SK-N-SH (cell line): ENCODE results near the gene HNRNPC. TPM values are rescaled to one million over a fixed set of nuclear protein-coding genes. Genes with fewer than 3 reads are reported as not detected.

ENCODE experiments used
- CTCF ChIA-PET: fragments of 300-600, 350-600 bp; formaldehyde crosslinking; extraction: SDS; loops from one replicate; lab custom pipeline; 2021; lab: Yijun Ruan, JAX
- POLR2A ChIA-PET: fragments of 350-600 bp; sonication (Branson Sonifier 250); formaldehyde crosslinking; extraction: SDS; loops from one replicate; lab custom pipeline; 2020; ENCODE audit warnings: antibody characterized with exemption, inconsistent platforms; lab: Yijun Ruan, JAX
- DNase-seq: peaks from one replicate; pipeline ENCODE4 v3.0.0; 2012
- H2AFZ ChIP-seq: fragments of 200-600 bp; sonication (generic); 2 replicates; pipeline ENCODE4 v1.8.1; 2016; ENCODE audit warnings: antibody characterized with exemption, mild to moderate bottlenecking, low read depth
- H3F3A ChIP-seq: fragments of 200-600 bp; sonication (generic); replicated peaks from 2 replicates; pipeline ENCODE3; 2016; ENCODE audit warnings: antibody characterized with exemption, mild to moderate bottlenecking; ENCODE audit not compliant: insufficient read depth
- H3K27ac ChIP-seq, 2 experiments: fragments of 200-500 bp in 1 of 2; fragments of 200-600 bp in 1 of 2; sonication (Bioruptor generic) in 1 of 2; sonication (generic), shearing (Covaris generic) in 1 of 2; 2 replicates each; pipeline versions ENCODE4 v1.5.1 to v1.6.1; 2014 to 2016; ENCODE audit warnings: low read depth in 2 of 2, inconsistent platforms in 1 of 2, low read length in 1 of 2, mild to moderate bottlenecking in 1 of 2, mixed read lengths in 1 of 2
- H3K27me3 ChIP-seq: fragments of 200-600 bp; sonication (generic), shearing (Covaris generic); 2 replicates; pipeline ENCODE4 v1.6.1; 2016; ENCODE audit warnings: mixed run types; ENCODE audit not compliant: insufficient read depth
- H3K36me3 ChIP-seq, 2 experiments: fragments of 200-500 bp in 1 of 2; fragments of 200-600 bp in 1 of 2; sonication (Bioruptor generic) in 1 of 2; sonication (generic) in 1 of 2; replicated peaks in 1 of 2; 2 replicates each; pipeline versions ENCODE3 to v1.5.1; 2014 to 2016; ENCODE audit warnings: low read length in 1 of 2, mild to moderate bottlenecking in 1 of 2; ENCODE audit not compliant: insufficient read depth in 2 of 2, control insufficient read depth in 1 of 2
- H3K4me1 ChIP-seq, 2 experiments: fragments of 200-500 bp in 1 of 2; fragments of 200-600 bp in 1 of 2; sonication (Bioruptor generic) in 1 of 2; sonication (generic), shearing (Covaris generic) in 1 of 2; 2 replicates each; pipeline versions ENCODE4 v1.5.1 to v1.6.1; 2014 to 2016; ENCODE audit warnings: low read depth in 1 of 2, low read length in 1 of 2, mixed run types in 1 of 2; ENCODE audit not compliant: insufficient read depth in 2 of 2, control insufficient read depth in 1 of 2
- H3K4me2 ChIP-seq: fragments of 200-600 bp; sonication (generic), shearing (Covaris generic); 2 replicates; pipeline ENCODE4 v1.6.1; 2017; ENCODE audit warnings: mixed run types
- H3K4me3 ChIP-seq, 2 experiments: fragments of 200-500 bp in 1 of 2; fragments of 200-600 bp in 1 of 2; sonication (Bioruptor generic) in 1 of 2; sonication (generic), shearing (Covaris generic) in 1 of 2; 2 replicates each; pipeline versions ENCODE4 v1.5.1 to v1.8.1; 2014 to 2016; ENCODE audit warnings: low read depth in 2 of 2, inconsistent platforms in 1 of 2, low read length in 1 of 2, mild to moderate bottlenecking in 1 of 2, mixed read lengths in 1 of 2, moderate library complexity in 1 of 2
- H3K79me2 ChIP-seq: fragments of 200-600 bp; sonication (generic); 2 replicates; pipeline ENCODE4 v1.8.1; 2017; ENCODE audit warnings: mild to moderate bottlenecking; ENCODE audit not compliant: insufficient read depth
- H3K9ac ChIP-seq: fragments of 200-600 bp; sonication (generic); 2 replicates; pipeline ENCODE4 v1.6.1; 2017; ENCODE audit warnings: mixed run types
- H3K9me2 ChIP-seq: fragments of 200-600 bp; sonication (generic); 2 replicates; pipeline ENCODE4 v1.6.1; 2017; ENCODE audit warnings: mixed run types
- H3K9me3 ChIP-seq: fragments of 200-600 bp; sonication (generic); 2 replicates; pipeline ENCODE4 v1.6.1; 2017; ENCODE audit warnings: mixed run types, mild to moderate bottlenecking, moderate library complexity
- H4K20me1 ChIP-seq: fragments of 200-600 bp; sonication (generic); 2 replicates; pipeline ENCODE4 v1.6.1; 2017; ENCODE audit warnings: mild to moderate bottlenecking, mixed run types; ENCODE audit not compliant: insufficient read depth
- CHD2 ChIP-seq: fragments of 150-350 bp; IDR thresholded peaks from 2 replicates; pipeline ENCODE4 v1.6.1; 2018; ENCODE audit warnings: low read length; ENCODE audit not compliant: partially characterized antibody
- FOSL2 ChIP-seq: IDR thresholded peaks from 2 replicates; pipeline ENCODE4 v1.4.0; 2012; ENCODE audit warnings: low read depth, mild to moderate bottlenecking, moderate library complexity, borderline replicate concordance
- FOXJ3 ChIP-seq: sonication (generic); formaldehyde crosslinking; IDR thresholded peaks from 2 replicates; pipeline ENCODE4 v1.5.1; 2020; ENCODE audit warnings: mild to moderate bottlenecking, missing genetic modification reagents
- FOXM1 ChIP-seq: IDR thresholded peaks from 2 replicates; pipeline ENCODE4 v1.4.0; 2012; ENCODE audit warnings: low read depth, mild to moderate bottlenecking
- GABPA ChIP-seq: IDR thresholded peaks from 2 replicates; pipeline ENCODE4 v1.4.0; 2012; ENCODE audit warnings: low read depth, mild to moderate bottlenecking
- GATA2 ChIP-seq: sonication (generic); formaldehyde crosslinking; IDR thresholded peaks from 2 replicates; pipeline ENCODE4 v1.5.0; 2020; ENCODE audit warnings: mild to moderate bottlenecking, missing genetic modification reagents
- IRF3 ChIP-seq: fragments of 150-350 bp; IDR thresholded peaks from 2 replicates; pipeline ENCODE4 v1.6.1; 2016; ENCODE audit warnings: mild to moderate bottlenecking, low read depth, low read length
- NFIC ChIP-seq: IDR thresholded peaks from 2 replicates; pipeline ENCODE4 v1.4.0; 2012; ENCODE audit warnings: borderline replicate concordance
- NRF1 ChIP-seq: IDR thresholded peaks from 2 replicates; pipeline ENCODE4 v1.6.1; 2012; ENCODE audit warnings: low read depth, mild to moderate bottlenecking, low read length
- PBX3 ChIP-seq: IDR thresholded peaks from 2 replicates; pipeline ENCODE4; 2012
- POLR2AphosphoS5 ChIP-seq: IDR thresholded peaks from 2 replicates; pipeline ENCODE4 v1.6.1; 2012; ENCODE audit warnings: low read depth, low read length
- RAD21 ChIP-seq: IDR thresholded peaks from 2 replicates; pipeline ENCODE4 v1.6.1; 2012; ENCODE audit warnings: mild to moderate bottlenecking, low read length
- SIN3A ChIP-seq: IDR thresholded peaks from 2 replicates; pipeline ENCODE4 v1.6.1; 2012; ENCODE audit warnings: low read depth, mild to moderate bottlenecking, low read length, moderate library complexity, borderline replicate concordance
- TCF12 ChIP-seq: IDR thresholded peaks from 2 replicates; pipeline ENCODE4 v1.4.0; 2012
- TEAD4 ChIP-seq: IDR thresholded peaks from 2 replicates; pipeline ENCODE4 v1.4.0; 2012; ENCODE audit warnings: mild to moderate bottlenecking, borderline replicate concordance; ENCODE audit not compliant: insufficient read depth
- USF1 ChIP-seq: IDR thresholded peaks from 2 replicates; pipeline ENCODE4 v1.4.0; 2012; ENCODE audit warnings: low read depth, borderline replicate concordance
- YY1 ChIP-seq: IDR thresholded peaks from 2 replicates; pipeline ENCODE4 v1.4.0; 2012; ENCODE audit warnings: low read depth, mild to moderate bottlenecking
- WGBS: methylation state at CpG from one replicate; pipeline ENCODE4 v1.1.6; 2017; ENCODE audit warnings: low lambda C conversion rate; 5-methylcytosine and 5-hydroxymethylcytosine counted together
- polyA plus RNA-seq, 3 experiments: library from polyadenylated mRNA; depleted of rRNA; stranded (reverse); fragments of >200 nt; gene quantifications; 2 replicates each; pipeline ENCODE4 v1.2.3, GENCODE V29; 2012

Gene HNRNPC
- polyA plus RNA-seq, 1 of the 3 experiments (the other 2 are of a cell fraction) = 341 TPM

- H3K4me3 ChIP-seq = no peak overlapping the region
- CTCF ChIA-PET = interaction anchor here (0.9 kb wide), 1 partner anchor 38 kb away, joined by 3 read pairs; no protein-coding TSS in a partner anchor
- H3K36me3 ChIP-seq = peaks cover 66 to 71% of the 10 kb centered on the region in 2 experiments
- H3K9ac ChIP-seq = no peak overlapping the region
- H3K4me1 ChIP-seq = no peaks in the 10 kb centered on the region
- TF ChIP-seq YY1 = no peak
- TF ChIP-seq POLR2AphosphoS5 = 0 out of 2 replicates have a peak, but pooled peaks have one; percentile 42
- TF ChIP-seq, all 33 proteins: peak for 1
- H3K4me2 ChIP-seq = no peak overlapping the region
- no peaks in the 10 kb centered on the region for H3K9me3 ChIP-seq
- no peak for DNase-seq
- 92% methylated on average over 8 of the region's 8 CpGs for WGBS
- peaks cover 35% of the 10 kb centered on the region for H4K20me1 ChIP-seq
- H3K79me2 ChIP-seq = peaks cover 11% of the 10 kb centered on the region; the same call in 1 of the 2 replicates
- no peaks in the 10 kb centered on the region for H3K27me3 ChIP-seq
- peaks cover 69% of the 10 kb centered on the region for H3F3A ChIP-seq
- H3K27ac ChIP-seq = no peak overlapping the region
- POLR2A ChIA-PET = no interaction called here
- H3K9me2 ChIP-seq = no peaks in the 10 kb centered on the region
- H2AFZ ChIP-seq = no peak overlapping the region
Measured at GRCh38 chr14:21204167-21205025, 64.8 kb downstream of the HNRNPC start.

- POLR2A ChIA-PET = no interaction called here
- Histone ChIP-seq H3K36me3 (peaks cover 58 to 63% of the 10 kb centered on the region in 2 experiments), H3K9me2 (no peaks in the 10 kb centered on the region), H3K4me3 (no peak overlapping the region), H3K27me3 (no peaks in the 10 kb centered on the region), H4K20me1 (peaks cover 29% of the 10 kb centered on the region; the same call in 1 of the 2 replicates), H3K27ac (no peak overlapping the region), H2AFZ (no peak overlapping the region), H3K4me2 (no peak overlapping the region), H3F3A (peaks cover 66% of the 10 kb centered on the region), H3K9ac (no peak overlapping the region), H3K79me2 (peaks cover 5% of the 10 kb centered on the region; the same call in 1 of the 2 replicates), H3K4me1 (no peaks in the 10 kb centered on the region), H3K9me3 (no peaks in the 10 kb centered on the region)
- CTCF ChIA-PET = interaction anchor here (0.9 kb wide), 1 partner anchor 39 kb away, joined by 3 read pairs; no protein-coding TSS in a partner anchor
- 96% methylated on average over 8 of the region's 8 CpGs for WGBS
- no peak for DNase-seq
- no peak for TF ChIP-seq CHD2
- no peak for TF ChIP-seq NFIC
- TF ChIP-seq SIN3A = no peak
- no peak for TF ChIP-seq GATA2 (CRISPR knock-in tag)
- no peak for TF ChIP-seq USF1
- no peak for TF ChIP-seq FOSL2
- TF ChIP-seq IRF3 = no peak
- no peak for TF ChIP-seq NRF1
- TF ChIP-seq GABPA = no peak
- TF ChIP-seq TEAD4 = no peak
- no peak for TF ChIP-seq YY1
- TF ChIP-seq RAD21 = no peak
- TF ChIP-seq PBX3 = no peak
- TF ChIP-seq FOXM1 = no peak
- TF ChIP-seq FOXJ3 = no peak
- no peak for TF ChIP-seq TCF12
Measured at GRCh38 chr14:21203470-21204166, 65.6 kb downstream of the HNRNPC start.
